ENCODE measurements around the gene ASPHD2.

- TF ChIP-seq POLR2A (IDR thresholded peaks at IDR 0.05) (no peak), CTCF (IDR thresholded peaks at IDR 0.05) (no peak)
Observed at GRCh38 chr22:26416256-26416655, 12.8 kb upstream of the ASPHD2 start.
